Osteocyte (in vitro differentiated cells): ENCODE data around the gene TRPV4. TPM values are rescaled to one million over a fixed set of nuclear protein-coding genes. Genes with fewer than 3 reads are reported as not detected.

Experiments used
- DNase-seq: peaks from one replicate; pipeline ENCODE4 v3.0.0; 2021; ENCODE audit warnings: mixed read lengths; ENCODE audit not compliant: unreplicated experiment; ENCODE audit errors: extremely low spot score
- H3K27ac Mint-ChIP-seq: one replicate; pipeline ENCODE4 v1.8.0; 2021; ENCODE audit warnings: mild to moderate bottlenecking, mixed read lengths; ENCODE audit not compliant: unreplicated experiment
- H3K27me3 Mint-ChIP-seq: one replicate; pipeline ENCODE4 v1.8.0; 2021; ENCODE audit warnings: mixed read lengths; ENCODE audit not compliant: unreplicated experiment
- H3K36me3 Mint-ChIP-seq: one replicate; pipeline ENCODE4 v1.8.0; 2021; ENCODE audit warnings: mixed read lengths; ENCODE audit not compliant: unreplicated experiment
- H3K4me1 Mint-ChIP-seq: one replicate; pipeline ENCODE4 v1.8.0; 2021; ENCODE audit warnings: mixed read lengths; ENCODE audit not compliant: unreplicated experiment
- H3K4me3 Mint-ChIP-seq: one replicate; pipeline ENCODE4 v1.8.0; 2021; ENCODE audit warnings: mild to moderate bottlenecking, moderate library complexity, mixed read lengths; ENCODE audit not compliant: unreplicated experiment
- H3K9me3 Mint-ChIP-seq: one replicate; pipeline ENCODE4 v1.8.0; 2021; ENCODE audit warnings: mixed read lengths; ENCODE audit not compliant: unreplicated experiment
- CTCF ChIP-seq: fragments of 200-600 bp; sonication (generic); IDR thresholded peaks from 2 replicates; pipeline ENCODE4 v1.5.0; 2021; ENCODE audit warnings: antibody characterized with exemption, mild to moderate bottlenecking, moderate library complexity
- total RNA-seq: library from RNA; stranded (reverse); gene quantifications from 2 replicates; pipeline ENCODE4 v1.2.1, GENCODE V29; 2021

Gene TRPV4
- total RNA-seq, 1 donor from 2014 or later, result 1.6 TPM

- Mint-ChIP-seq H3K36me3 (no peaks in the 10 kb centered on the region), H3K27me3 (no peaks in the 10 kb centered on the region), H3K9me3 (no peaks in the 10 kb centered on the region), H3K4me3 (no peak overlapping the region), H3K4me1 (peaks cover 4% of the 10 kb centered on the region), H3K27ac (no peak overlapping the region)
- no peak for TF ChIP-seq CTCF
- no peak for DNase-seq
Measured at GRCh38 chr12:109839444-109839843, 6.2 kb upstream of the TRPV4 start.

GRCh38 chr12:109836916-109837315, 3.7 kb upstream of the TRPV4 start:
- Mint-ChIP-seq H3K9me3 (no peaks in the 10 kb centered on the region), H3K4me3 (no peak overlapping the region), H3K36me3 (no peaks in the 10 kb centered on the region), H3K27me3 (no peaks in the 10 kb centered on the region), H3K27ac (no peak overlapping the region), H3K4me1 (peaks cover 10% of the 10 kb centered on the region)
- no peak for DNase-seq
- TF ChIP-seq CTCF, result no peak

GRCh38 chr12:109835827-109836226, 2.6 kb upstream of the TRPV4 start:
- Mint-ChIP-seq H3K27ac (no peak overlapping the region), H3K27me3 (peaks cover 4% of the 10 kb centered on the region), H3K36me3 (no peaks in the 10 kb centered on the region), H3K9me3 (no peaks in the 10 kb centered on the region), H3K4me3 (no peak overlapping the region), H3K4me1 (peaks cover 10% of the 10 kb centered on the region)
- no peak for DNase-seq
- TF ChIP-seq CTCF, result no peak

- H3K27me3 Mint-ChIP-seq, result peaks cover 4% of the 10 kb centered on the region
- peak overlapping the region; percentile 47 for H3K4me3 Mint-ChIP-seq
- no peaks in the 10 kb centered on the region for H3K36me3 Mint-ChIP-seq
- no peak for DNase-seq
- no peaks in the 10 kb centered on the region for H3K9me3 Mint-ChIP-seq
- no peak overlapping the region for H3K27ac Mint-ChIP-seq
- H3K4me1 Mint-ChIP-seq, result peaks cover 7% of the 10 kb centered on the region
- TF ChIP-seq CTCF, result no peak
Measured at GRCh38 chr12:109832541-109833306, 474 bp downstream of the TRPV4 start.

- peaks cover 7% of the 10 kb centered on the region for H3K4me1 Mint-ChIP-seq
- H3K27ac Mint-ChIP-seq, result no peak overlapping the region
- DNase-seq, result no peak
- H3K9me3 Mint-ChIP-seq, result no peaks in the 10 kb centered on the region
- TF ChIP-seq CTCF, result no peak
- H3K27me3 Mint-ChIP-seq, result peaks cover 4% of the 10 kb centered on the region
- no peaks in the 10 kb centered on the region for H3K36me3 Mint-ChIP-seq
- no peak overlapping the region for H3K4me3 Mint-ChIP-seq
Measured at GRCh38 chr12:109831929-109832328, 1.3 kb downstream of the TRPV4 start.
